Left lobe of liver (tissue), 2 donors: ENCODE measurements around the gene PRRC1. TPM values are rescaled to one million over a fixed set of nuclear protein-coding genes. Genes with fewer than 3 reads are reported as not detected.

Experiments used
- ATAC-seq: fragments of 200-7000 bp; cut with Tn5 transposase; one replicate; pipeline ENCODE4 v1.9.1; 2020; ENCODE audit warnings: mild to moderate bottlenecking, moderate library complexity
- DNase-seq: peaks from one replicate; pipeline ENCODE4 v3.0.0-alpha.2; 2020; ENCODE audit warnings: low spot score
- total RNA-seq: library from RNA; stranded (reverse); gene quantifications from one replicate; pipeline ENCODE4 v1.2.1, GENCODE V29; 2021
- donor health status: DM: no; HTN: no; CAD: no; lungs with moderate emphysema.
- donor health status: DM: no; HTN: yes; CAD: no.

Gene PRRC1
- total RNA-seq: 28.4 TPM

DNA sequence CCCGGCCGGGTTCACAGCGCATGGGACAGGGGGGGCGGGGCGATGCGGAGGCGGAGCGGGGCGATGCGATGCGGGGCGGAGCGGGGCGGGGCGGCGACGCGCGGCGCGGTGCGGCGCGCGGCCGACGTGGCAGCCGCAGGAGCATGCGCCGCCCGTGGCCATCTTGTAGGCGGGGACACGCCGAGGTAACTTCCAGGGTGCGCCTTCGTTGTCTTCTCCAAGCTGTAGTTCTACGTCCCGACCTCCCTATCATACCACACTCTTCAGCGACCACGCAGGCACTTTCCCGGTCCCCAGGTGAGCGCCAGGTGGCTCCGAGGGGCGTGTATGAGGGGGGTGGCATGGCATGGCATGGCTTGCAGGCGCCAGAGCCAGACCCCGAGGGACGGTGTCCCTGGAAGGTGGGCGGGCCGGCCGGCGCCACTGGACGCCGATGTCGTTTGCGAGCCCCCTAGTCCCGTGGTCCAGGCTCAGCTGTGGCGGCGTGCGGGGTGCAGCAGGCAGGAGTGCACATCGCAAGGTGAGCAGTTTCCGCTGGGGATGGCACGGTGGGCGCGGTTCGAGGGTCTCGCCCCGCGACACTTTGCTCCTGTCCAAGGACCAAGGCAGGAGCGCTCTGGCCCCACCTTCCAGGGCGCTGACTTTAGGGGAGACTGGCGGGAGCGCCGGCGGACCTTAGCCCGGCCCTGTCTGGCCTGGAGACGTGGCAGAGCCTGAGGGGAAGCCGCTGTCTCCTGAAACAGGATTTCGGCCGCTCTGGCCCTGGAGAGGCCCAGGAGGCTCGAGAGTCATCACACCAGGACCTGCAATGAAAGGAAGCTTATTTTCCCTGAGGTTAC lies at the start of gene PRRC1:
Gene PRRC1, plus strand, starts transcription at position 161 of the 839 bp plus-strand sequence. CDS start 5,840 bp downstream, outside the sequence.
- ATAC-seq (peak; percentile 95), DNase-seq (peak; percentile 89)

DNA sequence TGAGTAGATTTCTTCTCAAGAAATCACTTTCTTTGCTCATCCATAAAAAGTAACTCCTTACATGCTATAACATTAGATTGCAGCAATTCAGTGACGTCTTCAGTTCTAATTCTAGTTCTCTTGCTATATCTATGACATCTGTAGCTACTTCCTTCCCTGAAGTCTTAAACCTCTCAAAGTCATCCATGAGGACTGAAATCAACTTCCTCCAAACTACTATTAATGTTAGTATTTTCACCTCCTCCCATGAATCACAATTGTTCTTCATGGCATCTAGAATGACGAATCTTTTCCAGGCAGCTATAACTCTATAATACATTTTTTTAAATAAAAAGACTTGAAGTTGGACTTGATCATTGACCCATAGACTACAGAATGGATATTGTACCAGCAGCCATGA lies 46.2 kb upstream of the PRRC1 start:
- no peak for DNase-seq
- ATAC-seq: no peak

DNA sequence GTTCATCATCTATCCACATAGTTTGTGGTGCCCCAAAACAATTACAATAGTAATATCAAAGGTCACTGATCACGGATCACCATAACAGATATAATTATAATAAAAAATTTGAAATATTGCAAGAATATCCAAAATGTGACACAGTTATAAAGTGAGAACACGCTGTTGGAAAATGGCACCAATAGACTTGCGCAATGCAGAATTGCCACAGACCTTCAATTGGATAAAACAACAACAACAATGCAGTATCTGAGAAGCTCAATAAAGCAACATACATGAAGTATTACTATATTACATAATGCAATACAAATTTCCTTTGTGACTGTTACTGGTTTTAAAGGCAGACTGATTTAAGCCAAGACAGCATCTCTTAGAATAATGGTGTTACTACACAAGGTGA lies 44.7 kb upstream of the PRRC1 start:
- no peak for ATAC-seq
- DNase-seq: no peak

DNA sequence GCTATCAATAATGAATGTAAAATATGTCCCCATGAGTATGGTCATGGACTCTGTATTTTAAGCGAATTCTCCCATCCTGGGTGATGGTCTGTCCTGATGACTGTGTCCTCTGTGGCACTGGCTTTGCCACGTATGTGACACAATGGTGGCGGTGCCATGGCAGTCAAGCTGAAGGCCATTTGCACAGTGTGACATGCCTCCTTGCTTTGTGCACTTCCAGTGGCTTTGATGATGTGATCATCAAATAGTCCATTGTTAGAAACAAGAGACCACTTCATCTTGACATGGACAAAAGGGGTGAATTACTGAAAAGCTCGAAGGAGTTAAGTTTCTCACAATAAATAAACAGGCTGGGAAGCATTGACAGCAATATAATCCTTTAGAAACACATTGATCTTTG lies 31.0 kb upstream of the PRRC1 start:
- DNase-seq (no peak), ATAC-seq (no peak)

DNA sequence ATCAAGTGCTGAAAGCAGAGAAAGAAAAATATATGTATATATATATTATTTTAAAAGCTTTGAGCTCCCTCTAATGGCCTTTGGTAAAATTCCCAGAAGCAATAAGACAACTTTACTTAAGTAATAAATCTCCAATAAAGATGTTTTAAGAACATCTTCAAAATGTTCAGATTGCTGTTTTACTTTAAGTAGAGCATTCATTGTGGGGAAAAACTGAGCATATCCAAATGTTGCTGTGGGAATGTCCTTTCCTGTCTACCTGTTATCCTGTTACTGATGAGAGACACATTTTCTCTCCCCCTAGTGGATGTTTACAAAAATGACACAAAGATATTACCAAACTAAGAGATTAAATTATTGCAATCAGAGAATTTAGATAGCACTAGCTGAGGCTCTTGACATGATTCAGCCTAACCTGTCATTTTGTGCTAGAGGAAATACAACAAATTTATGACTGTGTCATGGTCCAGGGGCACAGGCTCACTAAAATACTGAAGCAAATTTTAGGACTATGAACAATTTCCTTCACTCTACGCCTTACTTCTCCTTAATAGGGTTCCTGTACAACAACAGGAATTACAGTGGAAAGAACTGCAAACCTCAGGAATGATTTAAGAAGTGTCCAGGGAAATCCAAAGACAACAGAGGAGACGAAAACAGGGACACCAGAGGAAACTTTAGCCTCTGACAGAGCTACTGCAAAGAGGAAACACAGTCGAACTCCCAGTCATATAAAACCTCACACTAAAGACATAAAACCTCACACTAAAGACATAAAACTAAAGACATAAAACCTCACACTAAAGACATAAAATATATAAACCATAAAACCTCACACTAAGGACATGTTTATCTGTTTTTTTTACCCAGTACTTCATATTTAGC lies 24.3 kb upstream of the PRRC1 start:
- ATAC-seq: peak; percentile 87
- no peak for DNase-seq

DNA sequence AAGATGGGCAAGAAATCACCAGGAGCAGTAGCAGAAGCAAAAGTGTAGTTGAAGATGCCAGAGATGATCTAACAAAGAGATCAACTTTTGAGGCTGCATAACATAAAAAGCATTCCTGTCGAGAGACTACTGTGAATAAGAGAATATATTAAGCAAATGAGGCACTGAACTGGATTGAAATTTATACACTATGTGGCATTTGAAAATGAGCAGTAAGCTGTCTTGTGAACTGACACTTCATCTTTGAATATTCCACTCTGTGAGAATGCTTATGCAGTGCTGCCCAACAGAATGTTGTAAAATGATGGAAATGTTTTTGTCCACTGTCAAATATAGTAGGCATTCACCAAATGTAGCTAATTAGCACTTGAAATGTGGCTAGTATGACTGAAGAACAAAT lies 18.9 kb upstream of the PRRC1 start:
- ATAC-seq (no peak), DNase-seq (no peak)

DNA sequence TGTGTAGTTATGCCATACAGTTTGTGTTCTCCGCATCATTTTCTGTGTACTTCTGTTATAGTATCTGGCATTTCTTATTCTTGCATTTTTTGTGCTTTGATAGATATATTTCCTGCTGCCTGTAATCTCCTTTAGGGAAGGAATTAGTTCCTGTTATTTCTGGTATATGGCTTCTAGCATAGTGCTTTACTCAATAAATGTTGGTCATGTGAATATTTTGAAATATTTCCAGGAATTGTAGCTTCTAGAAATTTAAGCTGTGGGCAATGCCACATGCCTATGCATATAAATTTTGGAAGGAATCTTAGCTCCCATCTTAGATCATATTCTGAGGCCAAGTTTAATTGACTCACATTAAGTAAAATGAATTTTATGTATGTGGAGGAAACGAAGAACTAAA lies 11.5 kb upstream of the PRRC1 start:
- ATAC-seq (no peak), DNase-seq (no peak)

DNA sequence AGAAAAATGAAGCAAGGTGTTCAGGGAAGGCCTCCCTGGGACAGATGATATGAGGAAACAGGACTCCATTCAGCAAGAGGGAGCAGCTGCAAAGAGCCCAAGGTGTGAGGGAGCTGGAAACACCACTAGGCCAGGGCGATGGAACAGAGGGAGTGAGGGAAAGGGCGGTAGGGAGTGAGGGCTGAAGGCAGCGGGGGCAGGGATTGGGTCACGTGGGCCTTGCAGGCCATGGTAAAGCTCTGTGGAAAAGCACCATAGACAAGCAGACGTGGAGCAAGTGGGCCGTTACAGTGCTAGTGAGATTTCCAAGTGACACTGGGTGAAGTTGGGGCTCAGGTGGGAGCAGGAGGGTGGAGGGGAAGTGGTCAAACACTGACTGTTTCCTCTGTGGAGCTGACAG lies 10.8 kb upstream of the PRRC1 start:
- ATAC-seq (no peak), DNase-seq (no peak)

DNA sequence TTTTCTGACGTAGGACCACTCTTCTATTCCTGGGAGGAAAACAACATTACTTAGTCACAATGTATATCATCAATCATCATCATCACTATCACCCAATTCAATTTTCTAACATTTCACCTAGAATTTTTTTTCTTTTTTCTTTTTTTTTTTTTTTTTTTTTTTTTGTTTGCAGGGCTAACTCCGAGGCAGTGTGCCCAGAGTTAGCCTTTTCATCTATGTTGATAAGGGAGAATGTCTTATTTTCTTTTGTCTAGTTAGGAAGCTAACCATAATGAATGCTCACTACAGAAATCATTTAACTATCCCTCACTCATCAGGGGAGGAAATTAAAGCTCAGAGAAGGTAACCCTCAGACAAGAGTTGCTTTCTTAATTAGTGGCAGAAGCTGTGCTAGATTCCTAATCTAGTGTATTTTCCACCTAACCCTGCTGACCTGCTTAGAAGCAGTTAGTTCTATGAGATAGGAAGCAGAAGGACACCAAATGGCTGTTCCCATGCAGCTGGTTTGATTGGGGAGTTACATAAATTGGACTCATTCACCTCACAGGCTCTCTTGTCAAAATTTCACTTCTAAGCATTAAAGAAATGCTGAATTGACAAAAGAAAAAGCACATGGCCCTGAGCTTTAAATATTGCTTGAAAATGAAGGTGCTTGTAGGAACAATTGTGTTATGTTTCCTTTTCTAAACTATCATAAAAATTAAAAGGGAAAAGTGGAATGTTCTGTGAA lies 8.6 kb upstream of the PRRC1 start:
- ATAC-seq (no peak), DNase-seq (no peak)

DNA sequence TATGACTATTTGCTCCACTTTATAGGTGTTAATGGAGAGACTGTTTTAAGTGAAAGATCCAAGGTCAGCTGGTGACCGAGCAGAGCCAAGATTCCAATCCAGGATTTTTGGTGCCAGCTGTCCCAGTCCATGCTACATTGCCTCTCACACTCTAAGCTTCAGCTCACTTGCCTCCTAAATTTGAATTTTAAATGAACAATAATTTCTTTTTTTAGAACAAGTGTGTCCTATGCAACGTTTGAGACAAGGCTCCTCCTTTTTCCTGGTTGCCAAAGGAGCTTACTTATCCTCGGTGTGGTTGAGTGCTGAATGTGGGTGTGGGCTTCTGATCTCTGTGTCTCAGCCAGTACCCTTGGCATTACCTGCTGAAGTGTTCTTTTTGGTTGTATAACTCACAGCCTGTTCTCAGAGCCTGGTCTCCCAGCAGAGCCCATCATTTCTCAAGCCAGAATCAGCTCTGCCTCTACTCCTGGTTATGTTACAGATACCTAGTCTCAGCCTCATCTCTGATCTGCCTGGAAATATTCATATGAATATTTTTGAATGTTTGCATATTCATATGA lies 4.0 kb upstream of the PRRC1 start:
- ATAC-seq: no peak

DNA sequence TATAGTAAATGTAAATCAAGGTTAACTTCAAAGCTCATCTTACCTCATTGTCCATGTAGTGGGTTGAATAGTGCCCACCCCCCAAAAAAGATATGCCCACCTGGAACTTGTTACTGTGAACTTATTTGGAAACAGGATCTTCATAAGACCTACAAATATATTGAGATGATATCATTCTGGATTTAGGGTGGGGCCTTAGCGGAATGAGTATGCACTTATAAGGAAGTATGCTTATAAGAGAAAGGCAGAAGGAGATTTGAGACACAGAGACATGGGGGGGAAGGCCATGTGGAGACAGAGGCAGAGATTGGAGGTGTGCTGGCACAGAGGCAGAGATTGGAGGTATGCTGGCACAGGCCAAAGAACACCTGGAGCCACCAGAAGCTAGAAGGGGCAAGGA lies 2.6 kb upstream of the PRRC1 start:
- DNase-seq: no peak
- ATAC-seq: no peak

More for the DNA sequence above, 4.0 kb upstream of the PRRC1 start:
- DNase-seq: no peak

DNA sequence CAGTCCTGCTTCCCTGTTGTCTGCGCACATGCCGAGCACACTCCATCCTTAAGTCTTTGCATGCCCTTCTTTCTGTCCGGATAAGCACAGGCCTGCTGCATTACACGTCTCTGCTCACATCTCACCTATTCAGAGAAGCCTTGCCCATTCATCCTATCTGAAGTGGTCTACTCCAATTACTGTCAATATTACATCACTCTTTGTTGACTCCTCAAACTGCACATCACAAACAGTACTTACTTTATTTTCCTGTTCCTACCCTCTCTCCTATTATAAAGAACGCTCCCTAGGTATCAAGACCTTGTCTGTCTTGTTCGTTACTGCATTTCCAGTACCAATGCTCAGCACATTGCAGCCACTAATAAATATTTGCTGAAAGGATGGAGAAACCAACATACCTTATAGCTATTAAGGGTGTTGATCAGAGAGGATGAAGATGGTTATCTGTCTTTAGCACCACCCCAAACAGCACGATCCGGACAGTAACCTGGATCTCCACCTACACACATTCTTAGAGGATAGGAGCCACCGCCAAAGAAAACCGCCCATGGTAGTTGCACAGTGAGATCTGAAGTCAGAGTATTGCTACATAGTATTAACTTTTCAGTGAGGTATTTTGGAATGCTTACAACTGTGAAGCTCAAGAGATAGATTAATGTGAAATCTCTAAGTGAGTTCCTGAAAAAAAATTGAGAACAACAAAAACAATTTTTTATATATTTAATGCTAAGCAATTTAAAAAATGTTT lies 1.6 kb upstream of the PRRC1 start:
- ATAC-seq (no peak), DNase-seq (no peak)

DNA sequence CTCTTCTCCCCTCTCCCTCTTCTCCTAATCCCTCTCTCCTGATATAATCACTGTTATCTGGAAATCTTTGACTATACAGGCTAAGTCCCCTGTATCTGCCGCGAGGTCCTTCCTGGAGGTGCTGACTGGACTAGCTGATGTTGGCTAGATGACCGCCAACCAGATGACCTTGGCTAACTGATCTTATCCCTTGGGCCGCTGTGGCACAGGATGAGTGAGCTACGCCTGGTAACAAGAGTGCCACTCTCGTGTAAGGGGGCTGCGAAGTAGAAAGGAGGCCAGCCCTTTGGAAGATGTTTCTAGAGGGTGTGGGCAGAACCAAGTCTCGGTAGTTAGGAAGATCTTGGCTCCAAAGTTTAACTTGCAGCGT lies 345 bp upstream of the PRRC1 start:
- DNase-seq (no peak), ATAC-seq (peak; percentile 63)

DNA sequence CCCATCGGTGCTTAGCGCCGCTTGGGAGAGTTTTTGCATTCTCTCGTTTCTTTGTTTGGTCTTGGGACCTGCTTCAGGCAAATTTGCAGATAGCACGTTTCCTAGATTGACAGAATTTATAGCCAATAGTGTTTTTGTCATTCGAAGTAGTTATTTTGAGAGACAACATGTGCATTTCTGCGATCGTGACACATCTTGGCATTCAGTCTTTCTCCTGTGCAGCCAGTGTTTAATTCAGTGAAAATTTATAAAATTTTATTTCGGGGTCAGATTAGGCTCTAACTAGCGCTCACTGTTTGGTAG lies 830 bp downstream of the PRRC1 start:
- ATAC-seq (no peak), DNase-seq (no peak)

DNA sequence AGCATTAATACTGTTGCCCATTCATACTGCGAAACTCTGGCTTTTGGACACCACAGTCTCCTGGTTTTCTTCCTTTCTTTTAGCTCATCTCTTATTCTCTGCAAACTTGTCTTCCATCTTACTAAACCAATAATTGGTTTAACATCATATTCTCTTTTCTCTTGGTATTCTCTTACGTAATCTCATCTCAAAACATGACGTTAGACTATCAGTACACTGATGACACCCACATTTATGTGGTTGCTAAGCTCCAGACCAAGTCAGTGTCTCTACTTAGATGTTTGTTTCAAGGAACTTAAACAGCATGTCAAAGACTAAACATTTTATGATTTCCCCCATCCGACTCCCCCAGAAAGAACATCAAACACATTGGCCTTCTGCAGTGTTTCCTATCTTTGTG lies 2.1 kb downstream of the PRRC1 start:
- DNase-seq (no peak), ATAC-seq (no peak)

DNA sequence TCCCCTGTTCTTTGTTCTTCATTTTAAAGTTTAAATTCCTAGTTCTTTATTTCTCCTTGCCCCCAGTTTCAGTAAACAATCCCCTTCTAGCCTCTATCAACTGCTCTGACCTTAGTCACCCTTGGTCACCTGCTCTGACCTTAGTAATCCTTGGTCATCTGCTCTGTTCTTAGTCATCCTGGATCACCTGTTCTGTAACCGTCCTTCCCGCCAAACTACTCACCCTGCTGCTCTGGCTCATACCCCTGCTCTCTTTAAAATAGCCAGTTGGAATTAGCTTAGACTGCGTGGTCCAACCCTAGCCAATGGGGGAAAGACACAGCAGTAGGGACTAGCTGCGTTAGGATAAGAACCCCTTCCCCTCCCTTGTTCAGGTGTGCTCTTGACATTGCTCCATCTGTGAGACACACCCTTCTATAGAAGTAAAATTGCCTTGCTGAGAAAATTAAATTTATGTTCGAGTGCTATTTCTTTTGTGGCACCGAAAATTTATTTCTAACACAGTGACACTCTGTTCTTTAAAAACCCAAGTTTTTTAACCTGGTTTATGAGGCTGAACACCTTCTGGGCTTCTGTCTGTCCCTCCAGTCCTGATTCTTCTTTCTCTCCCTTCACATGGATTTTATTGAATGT lies 3.8 kb downstream of the PRRC1 start:
- no peak for ATAC-seq
- no peak for DNase-seq

DNA sequence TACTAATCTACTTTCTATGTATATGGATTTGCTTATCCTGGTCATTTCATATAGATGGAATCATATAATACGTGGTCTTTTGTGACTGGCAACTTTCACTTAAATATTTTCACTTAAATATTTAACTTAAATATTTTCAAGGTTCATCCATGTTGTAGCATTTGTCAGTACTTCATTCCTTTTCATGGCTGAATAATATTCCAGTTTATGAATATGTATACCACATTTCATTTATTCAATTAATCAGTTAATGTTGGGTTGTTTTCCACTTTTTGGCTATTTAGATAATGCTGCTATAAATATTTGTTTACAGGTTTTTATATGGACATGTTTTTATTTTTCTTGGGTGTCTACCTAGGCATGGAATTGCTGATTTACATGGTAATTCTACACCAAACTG lies 7.7 kb downstream of the PRRC1 start:
- no peak for ATAC-seq
- DNase-seq: no peak

DNA sequence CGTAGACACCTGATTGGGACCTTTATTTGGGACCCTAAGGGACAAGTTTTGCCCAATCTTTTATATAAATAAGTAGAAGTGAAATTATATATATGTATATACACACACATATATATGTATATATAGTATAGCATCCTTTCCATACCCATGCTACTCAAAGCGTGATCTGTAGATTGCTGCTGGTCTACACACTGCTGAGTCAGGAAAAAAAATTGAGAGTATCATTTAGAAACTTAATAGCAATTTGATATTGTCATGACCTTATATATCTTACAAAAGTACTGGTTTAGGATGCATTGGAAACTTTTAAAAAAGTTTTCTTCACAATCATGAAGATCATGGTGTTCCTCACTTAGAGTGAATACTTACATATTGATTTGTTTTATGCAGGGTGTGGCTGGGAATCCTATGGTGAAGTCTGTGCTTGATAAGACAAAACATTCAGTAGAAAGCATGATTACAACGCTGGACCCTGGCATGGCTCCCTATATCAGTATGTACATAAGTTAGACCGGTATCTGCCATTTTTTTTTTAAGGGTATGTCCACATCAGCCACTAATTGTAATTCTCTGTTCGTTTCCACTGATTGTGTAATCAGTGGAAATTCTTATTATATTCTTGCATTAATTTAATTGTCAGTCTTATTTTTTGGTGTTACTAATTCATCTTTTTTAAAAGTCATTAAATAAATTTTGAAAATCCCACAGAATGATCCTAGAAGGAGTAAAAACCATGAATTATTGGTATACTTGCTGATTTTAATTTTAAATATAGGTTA lies 12.7 kb downstream of the PRRC1 start:
- ATAC-seq (no peak), DNase-seq (no peak)

DNA sequence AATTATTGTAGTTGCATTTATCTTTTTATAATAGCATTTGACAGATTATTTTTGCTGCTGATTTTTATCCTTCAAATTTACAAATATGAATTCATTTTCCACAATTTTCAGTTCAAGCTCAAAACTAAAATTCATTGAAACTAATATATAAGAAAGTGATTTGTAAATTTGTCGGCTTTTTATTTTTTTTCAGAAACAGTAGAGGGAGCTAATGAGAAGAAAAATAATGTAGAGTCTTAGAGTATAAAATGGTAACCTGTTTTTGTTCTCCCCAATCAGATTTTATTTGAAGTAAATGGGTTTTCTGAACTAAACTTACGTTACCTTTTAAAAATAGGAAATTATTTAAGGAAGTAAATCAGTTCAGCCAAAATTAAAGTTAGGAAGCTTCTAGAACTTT lies 19.2 kb downstream of the PRRC1 start:
- ATAC-seq: no peak
- DNase-seq: no peak
